ENCODE data around the gene DNPH1.

DNPH1 gene

DNA sequence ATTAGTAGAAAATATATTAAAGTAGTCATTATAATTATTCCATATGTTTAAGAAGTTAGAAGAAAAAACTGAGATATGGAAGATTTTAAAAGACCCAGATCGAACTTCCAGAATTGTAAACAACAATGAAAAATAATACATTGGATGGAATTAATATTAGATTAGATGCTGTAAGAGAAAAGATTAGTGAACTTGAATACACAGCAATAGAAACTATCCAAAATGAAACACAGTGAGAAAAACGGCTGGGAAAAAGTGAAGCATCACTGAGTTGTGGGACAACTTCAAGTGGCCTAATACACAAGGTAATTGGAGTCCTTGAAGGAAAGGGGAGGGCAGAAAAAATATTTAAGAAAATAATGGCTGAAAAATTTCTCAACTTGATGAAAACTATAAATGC lies 9.8 kb upstream of the DNPH1 start:
- 78% methylated on average over 1 of the region's 2 CpGs for WGBS
- no peak overlapping the region for H3K4me3 ChIP-seq (ENCODE audit: low read length)
- no peaks in the 10 kb centered on the region for H3K36me3 ChIP-seq (ENCODE audit: insufficient read depth, low read length)
- H3K4me1 ChIP-seq (ENCODE audit: insufficient read depth, low read length): no peaks in the 10 kb centered on the region
- H3K27ac ChIP-seq (ENCODE audit: low read depth, low read length): no peak overlapping the region
- H3K9ac ChIP-seq (ENCODE audit: low read depth, low read length): no peak overlapping the region
- peaks cover 60% of the 10 kb centered on the region for H3K27me3 ChIP-seq (ENCODE audit: insufficient read depth, low read length)
- H3K9me3 ChIP-seq (ENCODE audit: insufficient read depth, low read depth, low read length): no peaks in the 10 kb centered on the region

DNA sequence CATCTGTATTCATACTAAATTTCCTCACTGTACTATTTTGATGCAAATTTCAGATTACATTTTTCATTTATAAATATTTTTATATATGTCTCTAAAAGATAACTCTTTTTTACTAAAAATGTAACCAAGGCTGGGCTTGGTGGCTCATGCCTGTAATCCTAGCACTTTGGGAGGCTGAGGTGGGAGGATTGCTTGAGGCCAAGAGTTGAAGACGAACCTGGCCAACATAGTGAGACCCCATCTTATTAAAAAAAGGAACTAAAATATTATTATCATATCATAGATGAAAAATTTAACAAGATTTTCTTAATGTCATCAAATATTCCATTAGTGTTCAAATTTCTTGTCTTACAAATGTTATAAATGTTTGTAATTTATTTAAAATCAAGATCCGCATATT lies 6.6 kb upstream of the DNPH1 start:
- no peaks in the 10 kb centered on the region for H3K36me3 ChIP-seq (ENCODE audit: insufficient read depth, low read length)
- H3K27me3 ChIP-seq (ENCODE audit: insufficient read depth, low read length): peaks cover 43% of the 10 kb centered on the region
- H3K4me1 ChIP-seq (ENCODE audit: insufficient read depth, low read length): no peaks in the 10 kb centered on the region
- no peak overlapping the region for H3K9ac ChIP-seq (ENCODE audit: low read depth, low read length)
- H3K9me3 ChIP-seq (ENCODE audit: insufficient read depth, low read depth, low read length): no peaks in the 10 kb centered on the region
- H3K4me3 ChIP-seq (ENCODE audit: low read length): no peak overlapping the region
- H3K27ac ChIP-seq (ENCODE audit: low read depth, low read length): no peak overlapping the region
- WGBS: 90% methylated on average over 1 of the region's 2 CpGs

DNA sequence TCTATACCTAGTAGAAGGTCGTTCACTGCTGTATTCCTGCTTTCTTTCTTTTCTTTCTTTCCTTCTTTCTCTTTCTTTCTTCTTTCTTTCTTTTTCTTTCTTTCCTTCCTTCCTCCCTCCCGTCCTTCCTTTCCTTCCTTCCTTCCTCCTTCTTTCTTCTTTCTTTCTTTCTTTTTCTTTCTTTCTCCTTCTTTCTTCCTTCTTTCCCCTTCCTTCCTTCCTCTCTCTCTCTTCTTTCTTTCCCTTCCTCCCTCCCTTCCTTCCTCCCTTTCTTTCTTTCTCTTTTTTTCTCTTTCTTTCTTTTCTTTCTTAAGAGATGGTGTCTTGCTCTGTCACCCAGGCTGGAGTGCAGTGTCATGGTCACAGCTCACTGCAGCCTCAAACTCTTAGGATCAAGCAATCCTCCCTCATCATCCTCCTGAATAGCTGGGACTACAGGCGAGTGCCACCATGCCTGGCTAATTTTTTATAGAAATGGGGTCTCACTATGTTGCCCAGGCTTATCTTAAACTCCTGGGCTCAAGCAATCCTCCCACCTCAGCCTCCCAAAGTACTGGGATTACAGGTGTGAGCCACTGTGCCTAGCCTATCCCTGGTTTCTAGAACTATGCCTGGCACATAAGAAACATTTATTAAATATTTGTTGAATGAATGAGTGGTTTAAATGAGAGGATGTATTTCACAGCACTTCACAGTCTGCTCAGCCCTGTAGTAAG lies 2.6 kb upstream of the DNPH1 start:
- Histone ChIP-seq H3K4me3 (ENCODE audit: low read length) (no peak overlapping the region), H3K27ac (ENCODE audit: low read depth, low read length) (no peak overlapping the region), H3K36me3 (ENCODE audit: insufficient read depth, low read length) (no peaks in the 10 kb centered on the region), H3K9ac (ENCODE audit: low read depth, low read length) (no peak overlapping the region), H3K4me1 (ENCODE audit: insufficient read depth, low read length) (no peaks in the 10 kb centered on the region), H3K9me3 (ENCODE audit: insufficient read depth, low read depth, low read length) (no peaks in the 10 kb centered on the region), H3K27me3 (ENCODE audit: insufficient read depth, low read length) (peaks cover 27% of the 10 kb centered on the region)
- WGBS: 74% methylated on average over 3 of the region's 3 CpGs

DNA sequence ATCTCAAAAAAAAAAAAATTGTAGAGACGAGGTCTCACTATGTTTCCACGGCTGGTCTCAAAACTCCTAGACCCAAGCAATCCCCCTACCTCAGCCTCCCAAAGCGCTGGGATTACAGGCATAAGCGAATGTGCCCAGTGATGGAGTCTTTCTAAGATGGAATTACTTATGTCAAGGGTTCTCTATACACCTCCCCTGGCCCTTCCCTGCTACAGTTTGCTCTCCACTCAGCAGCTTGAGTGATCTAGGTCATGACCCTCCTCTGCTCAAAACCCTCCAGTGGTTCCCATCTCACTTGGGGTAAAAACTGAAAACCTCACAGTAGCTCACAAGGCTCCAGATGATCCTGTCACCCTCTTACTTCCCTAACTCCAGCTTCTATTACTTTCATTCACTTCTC lies 1.8 kb upstream of the DNPH1 start:
- H3K27me3 ChIP-seq (ENCODE audit: insufficient read depth, low read length): peaks cover 27% of the 10 kb centered on the region
- WGBS: 100% methylated on average over 4 of the region's 4 CpGs
- no peak overlapping the region for H3K4me3 ChIP-seq (ENCODE audit: low read length)

DNA sequence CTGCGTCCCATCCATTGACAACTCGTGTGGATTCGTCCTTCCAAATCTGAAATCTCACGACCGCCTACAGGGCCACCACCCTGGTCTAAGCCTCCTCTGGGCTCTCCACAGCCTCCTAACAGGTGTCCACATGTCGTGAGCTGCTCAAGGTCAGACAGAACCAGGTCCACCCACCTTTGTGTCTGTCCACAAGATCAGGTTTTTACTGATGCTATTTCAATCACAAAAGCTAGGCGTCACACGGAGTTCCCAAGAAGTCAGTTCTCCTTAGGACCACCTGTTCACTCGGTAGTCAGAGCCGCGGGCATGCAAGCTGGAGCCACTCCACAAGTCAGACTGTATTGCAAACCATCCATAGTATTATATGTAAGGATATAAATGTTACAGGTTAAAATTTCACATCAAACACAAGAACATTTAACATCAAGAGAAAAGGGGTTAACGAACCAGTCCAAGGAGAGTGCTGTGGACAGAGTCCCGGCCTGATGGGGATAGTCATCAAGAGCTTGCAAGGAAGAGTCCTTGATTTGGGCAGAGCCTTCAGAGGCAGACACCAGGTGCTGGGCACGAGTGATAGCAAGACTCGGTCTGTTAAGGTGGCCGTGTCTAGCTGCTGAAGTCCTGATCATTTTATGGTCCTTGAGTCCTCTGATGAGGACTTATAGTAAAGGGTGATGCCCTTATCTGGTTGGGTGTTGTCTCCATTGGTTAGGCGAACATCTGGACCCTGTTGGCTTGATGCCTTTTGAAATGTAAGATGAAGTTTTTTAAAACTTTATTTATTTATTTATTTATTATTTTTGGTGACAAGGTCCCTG lies 731 bp upstream of the DNPH1 start:
- Histone ChIP-seq H3K9ac (ENCODE audit: low read depth, low read length) (no peak overlapping the region), H3K4me1 (ENCODE audit: insufficient read depth, low read length) (no peaks in the 10 kb centered on the region), H3K27ac (ENCODE audit: low read depth, low read length) (no peak overlapping the region), H3K4me3 (ENCODE audit: low read length) (peak overlapping the region; percentile 71; the same call in 1 of the 2 replicates), H3K9me3 (ENCODE audit: insufficient read depth, low read depth, low read length) (no peaks in the 10 kb centered on the region), H3K36me3 (ENCODE audit: insufficient read depth, low read length) (0 out of 2 replicates have a peak, but pooled peaks cover 5% of the 10 kb centered on the region), H3K27me3 (ENCODE audit: insufficient read depth, low read length) (peaks cover 27% of the 10 kb centered on the region)
- 82% methylated on average over 17 of the region's 17 CpGs for WGBS

More for the DNA sequence above, 1.8 kb upstream of the DNPH1 start:
- no peak overlapping the region for H3K27ac ChIP-seq (ENCODE audit: low read depth, low read length)
- H3K36me3 ChIP-seq (ENCODE audit: insufficient read depth, low read length): 0 out of 2 replicates have a peak, but pooled peaks cover under 1% of the 10 kb centered on the region
- H3K9ac ChIP-seq (ENCODE audit: low read depth, low read length): no peak overlapping the region
- H3K4me1 ChIP-seq (ENCODE audit: insufficient read depth, low read length): no peaks in the 10 kb centered on the region
- H3K9me3 ChIP-seq (ENCODE audit: insufficient read depth, low read depth, low read length): no peaks in the 10 kb centered on the region

DNA sequence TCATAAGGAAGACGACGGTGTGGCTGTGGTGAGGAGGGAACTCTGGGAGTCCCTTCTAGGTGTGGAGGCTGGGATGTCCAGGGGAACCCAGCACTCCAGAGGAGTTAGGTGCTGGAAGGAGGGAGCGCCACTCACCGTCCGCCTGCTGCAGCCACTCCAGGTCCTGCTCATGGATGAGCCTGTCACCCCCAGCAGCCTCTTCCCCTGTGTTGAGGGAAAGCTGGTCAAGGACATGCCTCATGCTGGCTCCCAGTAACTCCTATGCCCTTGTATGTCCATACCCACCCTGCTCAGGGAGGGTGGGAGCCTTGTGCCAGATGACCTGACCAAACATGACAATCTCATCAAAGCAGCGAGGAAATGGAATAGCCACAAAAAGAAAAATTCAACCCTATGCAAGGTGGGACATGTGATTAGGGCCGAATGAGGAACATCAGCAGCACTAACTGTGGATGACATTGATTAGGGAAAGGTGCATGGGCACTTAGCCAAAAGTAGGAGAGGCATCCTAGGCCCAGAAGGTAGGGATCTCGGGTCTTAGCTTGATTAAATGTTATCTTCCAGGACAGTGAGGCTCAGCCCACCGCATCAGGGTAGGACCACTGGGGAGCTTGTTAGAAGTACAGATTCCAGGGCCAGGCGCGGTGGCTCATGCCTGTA lies 3.0 kb downstream of the DNPH1 start:
- Histone ChIP-seq H3K4me1 (ENCODE audit: insufficient read depth, low read length) (no peaks in the 10 kb centered on the region), H3K9ac (ENCODE audit: low read depth, low read length) (no peak overlapping the region), H3K36me3 (ENCODE audit: insufficient read depth, low read length) (0 out of 2 replicates have a peak, but pooled peaks cover 11% of the 10 kb centered on the region), H3K27me3 (ENCODE audit: insufficient read depth, low read length) (peaks cover 17% of the 10 kb centered on the region), H3K27ac (ENCODE audit: low read depth, low read length) (no peak overlapping the region), H3K4me3 (ENCODE audit: low read length) (no peak overlapping the region), H3K9me3 (ENCODE audit: insufficient read depth, low read depth, low read length) (no peaks in the 10 kb centered on the region)
- WGBS: 94% methylated on average over 11 of the region's 11 CpGs

DNA sequence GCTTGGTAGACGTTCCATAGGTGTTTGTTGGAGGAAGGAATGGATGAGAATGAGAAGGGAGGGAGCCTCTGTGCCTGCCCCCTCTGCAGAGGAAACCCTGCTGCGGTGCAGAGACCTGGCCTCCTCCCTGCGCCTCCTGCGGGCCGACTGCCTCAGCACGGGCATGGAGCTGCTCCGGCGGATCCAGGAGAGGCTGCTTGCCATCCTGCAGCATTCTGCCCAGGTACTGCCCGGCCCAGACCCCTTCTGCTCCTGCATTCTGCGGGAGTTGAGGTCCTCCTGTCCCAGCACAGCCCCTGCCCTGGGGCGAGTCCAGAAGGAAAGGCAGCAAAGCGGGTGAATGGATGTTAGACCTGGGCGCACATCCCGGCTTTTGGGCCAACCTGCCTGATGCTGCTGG lies 6.1 kb downstream of the DNPH1 start:
- Histone ChIP-seq H3K9me3 (ENCODE audit: insufficient read depth, low read depth, low read length) (no peaks in the 10 kb centered on the region), H3K27me3 (ENCODE audit: insufficient read depth, low read length) (no peaks in the 10 kb centered on the region), H3K4me3 (ENCODE audit: low read length) (no peak overlapping the region), H3K27ac (ENCODE audit: low read depth, low read length) (no peak overlapping the region), H3K36me3 (ENCODE audit: insufficient read depth, low read length) (0 out of 2 replicates have a peak, but pooled peaks cover 11% of the 10 kb centered on the region), H3K9ac (ENCODE audit: low read depth, low read length) (no peak overlapping the region), H3K4me1 (ENCODE audit: insufficient read depth, low read length) (no peaks in the 10 kb centered on the region)
- WGBS: 90% methylated on average over 14 of the region's 14 CpGs

DNA sequence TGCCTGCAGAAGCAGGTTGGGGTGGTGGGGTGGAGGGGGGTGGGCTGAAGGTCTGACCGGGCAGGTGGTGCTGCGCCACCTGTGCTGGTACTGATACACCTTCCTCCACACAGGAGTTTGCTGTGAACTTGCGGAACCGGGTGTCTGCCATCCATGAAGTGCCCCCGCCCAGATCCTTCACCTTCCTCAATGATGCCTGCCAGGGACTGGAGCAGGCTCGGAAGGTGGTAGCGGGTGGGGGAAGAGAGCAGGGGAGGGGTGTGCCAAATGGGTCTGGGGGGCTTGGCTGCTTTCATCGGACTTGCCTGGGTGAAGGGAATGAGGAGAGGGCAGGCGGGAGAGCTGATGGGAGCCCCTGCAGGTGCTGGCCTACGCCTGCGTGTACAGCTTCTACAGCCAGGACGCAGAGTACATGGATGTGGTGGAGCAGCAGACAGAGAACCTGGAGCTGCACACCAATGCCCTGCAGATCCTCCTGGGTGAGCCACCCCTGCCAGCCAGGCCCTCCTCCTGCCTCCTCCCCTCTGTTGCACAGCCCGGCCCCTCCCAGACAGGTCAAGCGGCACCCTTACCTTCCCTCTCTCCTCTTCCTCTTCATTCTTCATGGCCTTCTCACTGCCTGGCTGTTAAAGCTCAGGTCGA lies 6.7 kb downstream of the DNPH1 start:
- Histone ChIP-seq H3K9ac (ENCODE audit: low read depth, low read length) (no peak overlapping the region), H3K9me3 (ENCODE audit: insufficient read depth, low read depth, low read length) (no peaks in the 10 kb centered on the region), H3K27me3 (ENCODE audit: insufficient read depth, low read length) (no peaks in the 10 kb centered on the region), H3K27ac (ENCODE audit: low read depth, low read length) (no peak overlapping the region), H3K4me3 (ENCODE audit: low read length) (no peak overlapping the region), H3K4me1 (ENCODE audit: insufficient read depth, low read length) (no peaks in the 10 kb centered on the region), H3K36me3 (ENCODE audit: insufficient read depth, low read length) (0 out of 2 replicates have a peak, but pooled peaks cover 11% of the 10 kb centered on the region)
- 92% methylated on average over 15 of the region's 15 CpGs for whole genome bisulfite sequencing

DNA sequence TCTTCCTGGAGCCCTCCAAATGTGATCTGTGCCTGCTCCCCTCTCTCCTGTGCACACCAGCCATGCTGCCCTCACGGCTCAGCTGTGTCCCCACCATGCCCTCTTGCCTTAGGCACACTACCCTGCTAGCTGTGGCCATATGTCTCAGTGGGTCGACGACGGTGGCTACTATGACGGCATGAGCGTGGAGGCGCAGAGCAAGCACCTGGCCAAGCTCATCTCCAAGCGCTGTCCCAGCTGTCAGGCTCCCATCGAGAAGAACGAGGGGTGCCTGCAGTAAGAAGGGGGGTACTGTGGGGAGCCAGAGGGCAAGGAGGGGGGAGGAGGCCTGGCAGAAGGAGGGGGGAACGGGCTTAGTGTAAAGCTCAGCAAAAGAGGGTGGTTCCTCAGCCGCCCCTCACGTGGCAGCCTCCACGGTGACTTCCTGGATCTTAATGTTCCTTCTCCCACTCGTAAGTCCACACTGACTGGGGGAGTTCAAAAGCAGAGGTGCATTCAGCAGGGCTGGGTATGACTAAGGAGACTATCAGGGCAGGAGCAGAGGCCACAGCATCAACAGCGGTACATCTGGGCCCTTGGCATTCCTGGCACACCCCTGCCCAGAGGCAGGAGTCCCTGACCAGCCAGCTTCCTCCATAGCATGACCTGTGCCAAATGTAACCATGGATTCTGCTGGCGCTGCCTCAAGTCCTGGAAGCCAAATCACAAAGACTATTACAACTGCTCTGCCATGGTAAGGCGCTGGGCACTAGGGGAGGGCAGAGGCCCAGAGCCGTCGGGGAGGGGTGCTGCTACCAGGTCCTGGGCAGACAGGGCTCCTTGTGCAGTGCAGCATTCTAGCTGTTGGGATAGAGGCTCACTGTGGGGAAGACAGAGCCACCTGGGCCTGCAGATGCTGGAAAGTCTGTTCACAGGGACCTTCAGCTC lies 8.0 kb downstream of the DNPH1 start:
- H3K36me3 ChIP-seq (ENCODE audit: insufficient read depth, low read length): 0 out of 2 replicates have a peak, but pooled peaks cover 11% of the 10 kb centered on the region
- WGBS: 92% methylated on average over 20 of the region's 20 CpGs
- no peaks in the 10 kb centered on the region for H3K9me3 ChIP-seq (ENCODE audit: insufficient read depth, low read depth, low read length)
- no peak overlapping the region for H3K27ac ChIP-seq (ENCODE audit: low read depth, low read length)
- H3K9ac ChIP-seq (ENCODE audit: low read depth, low read length): no peak overlapping the region
- no peaks in the 10 kb centered on the region for H3K27me3 ChIP-seq (ENCODE audit: insufficient read depth, low read length)
- no peak overlapping the region for H3K4me3 ChIP-seq (ENCODE audit: low read length)
- no peaks in the 10 kb centered on the region for H3K4me1 ChIP-seq (ENCODE audit: insufficient read depth, low read length)

DNA sequence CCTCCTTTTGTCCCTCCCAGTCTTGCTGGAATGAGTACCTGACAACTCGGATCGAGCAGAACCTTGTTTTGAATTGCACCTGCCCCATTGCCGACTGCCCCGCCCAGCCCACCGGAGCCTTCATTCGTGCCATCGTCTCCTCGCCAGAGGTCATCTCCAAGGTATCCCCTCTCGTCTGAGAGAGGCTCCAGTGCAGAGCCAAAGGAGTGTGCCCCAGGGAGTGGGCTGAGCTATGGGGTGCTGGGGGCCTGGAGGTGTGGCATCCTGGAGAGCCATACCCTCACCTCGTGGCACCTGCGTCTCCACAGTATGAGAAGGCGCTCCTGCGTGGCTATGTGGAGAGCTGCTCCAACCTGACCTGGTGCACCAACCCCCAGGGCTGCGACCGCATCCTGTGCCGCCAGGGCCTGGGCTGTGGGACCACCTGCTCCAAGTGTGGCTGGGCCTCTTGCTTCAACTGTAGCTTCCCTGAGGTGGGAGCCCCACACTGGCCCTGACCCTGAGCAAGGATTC lies 8.8 kb downstream of the DNPH1 start:
- Histone ChIP-seq H3K4me3 (ENCODE audit: low read length) (no peak overlapping the region), H3K36me3 (ENCODE audit: insufficient read depth, low read length) (0 out of 2 replicates have a peak, but pooled peaks cover 7% of the 10 kb centered on the region), H3K27me3 (ENCODE audit: insufficient read depth, low read length) (no peaks in the 10 kb centered on the region), H3K9me3 (ENCODE audit: insufficient read depth, low read depth, low read length) (no peaks in the 10 kb centered on the region), H3K4me1 (ENCODE audit: insufficient read depth, low read length) (no peaks in the 10 kb centered on the region), H3K27ac (ENCODE audit: low read depth, low read length) (no peak overlapping the region), H3K9ac (ENCODE audit: low read depth, low read length) (no peak overlapping the region)
- WGBS: 86% methylated on average over 16 of the region's 16 CpGs
